SJSA1 (cell line): Measurements from ENCODE around the gene NSL1. TPM values are rescaled to one million over a fixed set of nuclear protein-coding genes. Genes with fewer than 3 reads are reported as not detected.
"Not testable (repeated sequence)": the region's sequence is repeated elsewhere in the genome, so short reads cannot be mapped to it uniquely, and the experiment has no call there.

Source experiments
- DNase-seq, 2 experiments: peaks; one replicate each; pipeline ENCODE4 v3.0.0-alpha.2; 2015 to 2020; ENCODE audit warnings: low spot score in 2 of 2, low read depth in 1 of 2
- H3K27ac ChIP-seq: fragments of 250-450 bp; sonication (Bioruptor Pico); 2 replicates; pipeline ENCODE4 v1.5.1; 2020; ENCODE audit warnings: mild to moderate bottlenecking, moderate library complexity
- H3K27me3 ChIP-seq: fragments of 250-450 bp; sonication (Bioruptor Pico); replicated peaks from 2 replicates; pipeline ENCODE4 v1.5.1; 2020; ENCODE audit warnings: mild to moderate bottlenecking, moderate library complexity
- H3K36me3 ChIP-seq: fragments of 250-450 bp; sonication (Bioruptor Pico); 2 replicates; pipeline ENCODE4 v1.5.1; 2020; ENCODE audit warnings: mild to moderate bottlenecking
- H3K4me1 ChIP-seq: fragments of 250-450 bp; sonication (Bioruptor Pico); replicated peaks from 2 replicates; pipeline ENCODE4 v1.6.1; 2021; ENCODE audit warnings: mild to moderate bottlenecking
- H3K4me3 ChIP-seq: fragments of 250-450 bp; sonication (Bioruptor Pico); 2 replicates; pipeline ENCODE4 v1.5.1; 2020; ENCODE audit warnings: mild to moderate bottlenecking
- H3K9me3 ChIP-seq: fragments of 250-450 bp; sonication (Bioruptor Pico); replicated peaks from 2 replicates; pipeline ENCODE4 v1.5.1; 2020; ENCODE audit warnings: mild to moderate bottlenecking
- total RNA-seq: library from RNA; depleted of rRNA; stranded (reverse); fragments of >200 nt; shearing (Covaris generic); gene quantifications from 2 replicates; pipeline ENCODE4 v1.2.3, GENCODE V29; 2014

NSL1 gene
- total RNA-seq, 1 experiment from 2014 or later = 83.3 TPM

DNA sequence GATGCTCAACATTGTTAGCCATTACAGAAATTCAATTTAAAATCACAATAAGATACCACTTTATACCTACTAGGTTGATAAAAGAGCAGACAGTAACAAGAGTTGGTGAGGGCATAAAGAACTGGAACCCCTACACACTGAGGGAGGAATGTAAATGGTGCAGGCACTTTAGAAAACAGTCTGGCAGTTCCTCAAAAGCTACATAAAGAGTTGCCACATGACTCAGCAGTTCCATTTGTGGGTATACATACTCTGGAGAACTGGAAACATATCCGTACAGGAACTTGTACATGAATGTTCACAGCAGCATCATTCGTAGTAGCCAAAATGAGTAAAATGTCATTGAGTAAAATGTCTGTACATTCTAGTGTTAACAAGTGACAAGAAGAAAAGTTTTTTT, 17.0 kb downstream of the NSL1 start:
- no peak for DNase-seq
- no peak overlapping the region for H3K27ac ChIP-seq
- no peaks in the 10 kb centered on the region for H3K4me1 ChIP-seq
- peaks cover 26% of the 10 kb centered on the region for H3K36me3 ChIP-seq
- no peaks in the 10 kb centered on the region for H3K9me3 ChIP-seq
- H3K4me3 ChIP-seq = no peak overlapping the region
- no peaks in the 10 kb centered on the region for H3K27me3 ChIP-seq

DNA sequence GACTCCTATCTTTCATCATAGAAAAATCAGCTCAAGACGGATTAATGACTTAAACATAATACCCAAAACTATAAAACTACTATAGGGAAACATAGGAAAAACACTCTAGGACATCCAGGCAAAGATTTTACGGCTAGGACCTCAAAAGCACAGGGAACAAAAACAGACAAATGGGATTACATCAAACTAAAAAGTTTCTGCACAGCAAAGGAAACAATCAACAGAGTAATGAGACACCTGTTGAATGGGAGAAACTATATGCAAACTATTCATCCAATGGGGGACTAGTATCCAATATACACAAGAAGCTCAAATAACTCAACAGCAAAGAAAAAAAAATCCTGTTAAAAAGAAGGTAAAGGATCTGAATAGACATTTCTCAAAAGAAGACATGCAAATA, 18.6 kb downstream of the NSL1 start:
- Histone ChIP-seq H3K4me1 (no peaks in the 10 kb centered on the region), H3K9me3 (0 out of 2 replicates have a peak, but pooled peaks cover 2% of the 10 kb centered on the region), H3K27me3 (no peaks in the 10 kb centered on the region), H3K4me3 (no peak overlapping the region), H3K36me3 (peaks cover 38% of the 10 kb centered on the region), H3K27ac (no peak overlapping the region)
- DNase-seq = no peak

DNA sequence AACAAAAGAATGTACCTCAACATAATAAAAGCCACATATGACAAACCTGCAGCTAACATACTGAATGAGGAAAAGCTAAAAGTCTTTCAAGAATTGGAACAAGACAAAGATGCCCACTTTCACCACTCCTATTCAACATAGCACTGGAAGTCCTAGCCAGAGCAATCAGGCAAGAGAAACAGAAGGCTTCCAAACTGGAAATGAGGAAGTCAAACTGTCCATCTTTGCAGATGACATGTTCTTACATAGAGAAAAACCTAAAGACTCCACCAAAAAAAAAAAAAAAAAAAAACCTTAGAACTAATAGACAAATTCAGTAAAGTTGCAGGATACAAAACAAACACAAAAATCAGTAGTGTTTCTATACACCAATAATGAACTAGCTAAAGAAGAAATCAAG, 20.2 kb downstream of the NSL1 start:
- Histone ChIP-seq H3K27me3 (no peaks in the 10 kb centered on the region), H3K9me3 (0 out of 2 replicates have a peak, but pooled peaks cover 2% of the 10 kb centered on the region), H3K27ac (no peak overlapping the region), H3K36me3 (peaks cover 40% of the 10 kb centered on the region), H3K4me3 (no peak overlapping the region), H3K4me1 (no peaks in the 10 kb centered on the region)
- DNase-seq = no peak

DNA sequence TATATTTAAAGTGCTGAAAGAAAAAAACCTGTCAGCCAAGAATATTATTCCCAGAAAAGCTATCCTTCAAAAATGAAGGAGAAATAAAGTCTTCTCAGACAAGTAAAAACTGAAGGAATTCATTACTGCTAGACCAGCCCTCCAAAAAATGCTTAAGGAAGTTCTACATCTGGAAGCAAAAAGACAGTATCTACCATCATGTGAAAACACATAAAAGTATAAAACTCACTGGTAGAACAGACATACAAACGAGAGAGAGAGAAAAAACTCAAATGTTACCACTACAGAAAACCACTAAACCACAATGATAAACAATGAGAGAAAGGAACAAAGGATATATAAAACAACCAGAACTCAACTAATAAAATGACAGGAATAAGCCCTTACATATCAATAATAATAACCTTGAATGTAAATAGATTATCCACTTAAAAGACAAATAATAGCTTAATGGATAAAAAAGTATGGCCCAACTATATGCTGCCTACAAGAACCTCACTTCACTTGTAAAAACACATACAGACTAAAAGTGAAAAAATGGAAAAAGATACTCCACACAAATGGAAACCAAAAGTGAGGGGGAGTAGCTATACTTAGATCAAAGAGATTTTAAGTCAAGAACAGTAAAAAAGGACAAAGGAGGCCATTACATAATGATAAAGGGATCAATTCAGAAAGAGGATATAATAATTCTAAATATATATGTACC, 22.0 kb downstream of the NSL1 start:
- Histone ChIP-seq H3K4me1 (no peaks in the 10 kb centered on the region), H3K36me3 (peaks cover 37% of the 10 kb centered on the region), H3K27me3 (no peaks in the 10 kb centered on the region), H3K9me3 (0 out of 2 replicates have a peak, but pooled peaks cover 2% of the 10 kb centered on the region), H3K4me3 (no peak overlapping the region), H3K27ac (no peak overlapping the region)
- no peak for DNase-seq

DNA sequence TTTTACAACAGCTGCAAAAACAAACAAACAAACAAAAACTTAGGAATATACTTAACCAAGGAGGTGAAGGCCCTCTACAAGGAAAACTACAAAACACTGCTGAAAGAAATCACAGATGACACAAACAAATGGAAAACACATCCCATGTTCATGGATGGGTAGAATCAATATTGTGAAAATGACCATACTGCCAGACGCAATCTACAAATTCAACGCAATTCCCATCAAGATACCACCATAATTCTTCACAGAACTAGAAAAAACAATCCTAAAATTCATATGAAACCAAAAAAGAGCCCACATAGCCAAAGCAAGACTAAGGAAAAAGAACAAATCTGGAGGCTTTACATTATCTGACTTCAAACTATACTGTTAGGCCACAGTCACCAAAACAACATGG, 24.8 kb downstream of the NSL1 start:
- H3K27me3 ChIP-seq, H3K4me3 ChIP-seq, DNase-seq, H3K9me3 ChIP-seq, H3K4me1 ChIP-seq, H3K27ac ChIP-seq: not testable (repeated sequence)
- H3K36me3 ChIP-seq = peaks cover 40% of the 10 kb centered on the region

DNA sequence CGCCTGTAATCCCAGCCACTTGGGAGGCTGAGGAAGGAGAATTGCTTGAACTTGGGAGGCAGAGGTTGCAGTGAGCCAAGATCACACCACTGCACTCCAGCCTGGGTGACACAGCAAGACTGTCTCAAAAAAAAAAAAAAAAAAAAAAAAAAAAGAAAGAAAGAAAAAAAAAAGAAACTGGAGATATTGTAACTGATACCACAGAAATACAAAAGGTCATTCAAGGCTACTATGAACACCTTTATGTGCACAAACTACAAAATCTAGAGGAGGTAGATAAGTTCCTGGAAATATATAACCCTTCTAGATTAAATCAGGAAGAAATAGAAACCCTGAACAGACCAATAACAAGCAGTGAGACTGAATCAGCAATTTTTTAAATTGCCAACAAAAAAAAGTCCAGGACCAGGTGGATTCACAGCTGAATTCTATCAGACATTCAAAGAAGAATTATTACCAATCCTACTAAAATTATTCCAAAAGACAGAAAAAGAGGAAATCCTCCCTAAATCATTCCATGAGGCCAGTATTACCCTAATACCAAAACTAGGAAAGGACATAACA, 26.8 kb downstream of the NSL1 start:
- not testable (repeated sequence) for H3K9me3 ChIP-seq, DNase-seq, H3K27me3 ChIP-seq, H3K4me1 ChIP-seq, H3K27ac ChIP-seq, H3K4me3 ChIP-seq
- H3K36me3 ChIP-seq = peaks cover 29% of the 10 kb centered on the region

DNA sequence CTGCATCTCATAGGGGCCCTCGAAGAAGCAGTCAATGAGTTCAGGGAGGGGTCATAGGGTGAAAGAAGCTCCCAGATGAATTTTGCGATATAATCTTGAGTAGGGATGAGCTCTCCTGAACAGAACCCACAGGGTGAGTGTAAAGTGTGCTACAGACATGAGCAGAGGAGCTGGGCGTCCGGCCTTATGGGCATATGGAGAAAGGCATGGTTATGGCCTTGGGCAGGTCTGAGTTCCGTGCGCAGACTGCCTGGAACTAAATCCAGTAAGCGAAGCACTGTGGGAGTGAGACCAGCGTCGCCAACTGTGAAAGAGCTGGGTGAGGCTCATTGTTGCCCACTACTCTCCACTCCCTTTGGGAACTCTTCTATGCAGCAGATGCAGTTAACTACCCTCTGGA, 28.7 kb downstream of the NSL1 start:
- Histone ChIP-seq H3K27ac (no peak overlapping the region), H3K9me3 (no peaks in the 10 kb centered on the region), H3K4me3 (no peak overlapping the region), H3K27me3 (no peaks in the 10 kb centered on the region), H3K36me3 (peaks cover 14% of the 10 kb centered on the region), H3K4me1 (no peaks in the 10 kb centered on the region)
- no peak for DNase-seq

DNA sequence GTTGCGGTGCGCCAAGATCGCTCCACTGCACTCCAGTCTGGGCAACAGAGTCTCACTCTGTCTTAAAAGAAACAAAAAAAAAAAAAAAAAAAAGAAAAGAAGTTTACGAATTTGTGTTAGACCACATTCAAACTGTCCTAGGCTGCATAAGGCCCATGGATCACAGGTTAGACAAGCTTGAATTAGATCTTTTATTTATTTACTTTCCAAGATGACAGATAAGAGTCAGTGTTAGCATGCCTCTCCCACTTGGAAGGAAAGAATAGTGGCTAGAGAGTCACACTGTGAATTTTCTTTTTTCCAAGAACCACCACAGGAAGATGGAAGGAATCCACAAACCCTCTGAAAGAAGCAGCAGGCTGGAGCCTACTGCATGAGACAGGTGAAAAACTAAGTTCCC, 29.3 kb downstream of the NSL1 start:
- Histone ChIP-seq H3K27me3 (no peaks in the 10 kb centered on the region), H3K4me3 (no peak overlapping the region), H3K27ac (no peak overlapping the region), H3K36me3 (peaks cover 14% of the 10 kb centered on the region), H3K9me3 (no peaks in the 10 kb centered on the region), H3K4me1 (no peaks in the 10 kb centered on the region)
- no peak for DNase-seq

DNA sequence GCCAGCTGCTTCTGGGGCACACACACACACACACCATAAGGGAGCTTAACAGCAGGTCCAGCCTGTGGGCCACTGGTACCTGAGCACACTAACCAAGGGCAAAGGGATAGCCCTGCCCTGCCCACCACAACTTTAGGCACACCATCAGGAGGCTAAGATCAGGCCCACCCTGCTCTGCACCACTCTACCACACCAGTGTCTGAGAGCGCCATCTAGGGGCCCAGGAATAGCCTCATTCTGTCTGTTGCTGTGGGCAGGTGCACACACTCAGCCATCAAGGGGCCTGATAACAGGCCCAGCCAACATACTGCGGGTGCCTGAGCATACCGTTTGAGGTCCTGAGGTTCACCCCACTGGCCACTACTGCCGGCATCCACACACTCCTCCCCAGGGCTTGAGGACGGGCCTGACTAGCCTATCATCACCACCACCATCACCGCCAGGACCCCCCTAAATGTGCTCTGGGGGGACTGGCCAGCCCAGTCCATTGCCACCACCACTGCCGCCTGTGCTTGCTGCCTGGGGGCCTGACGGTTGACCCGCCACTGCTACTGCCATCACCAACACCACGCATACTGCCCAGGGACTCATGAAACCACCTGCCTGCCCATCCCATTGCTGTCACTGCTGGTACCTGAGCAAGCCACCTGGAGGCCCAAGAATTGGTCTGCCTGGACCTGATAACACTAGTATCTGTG, 31.3 kb downstream of the NSL1 start:
- no peak overlapping the region for H3K4me3 ChIP-seq
- no peak overlapping the region for H3K27ac ChIP-seq
- no peaks in the 10 kb centered on the region for H3K9me3 ChIP-seq
- no peaks in the 10 kb centered on the region for H3K27me3 ChIP-seq
- no peaks in the 10 kb centered on the region for H3K4me1 ChIP-seq
- peaks cover 12% of the 10 kb centered on the region for H3K36me3 ChIP-seq
- no peak for DNase-seq

DNA sequence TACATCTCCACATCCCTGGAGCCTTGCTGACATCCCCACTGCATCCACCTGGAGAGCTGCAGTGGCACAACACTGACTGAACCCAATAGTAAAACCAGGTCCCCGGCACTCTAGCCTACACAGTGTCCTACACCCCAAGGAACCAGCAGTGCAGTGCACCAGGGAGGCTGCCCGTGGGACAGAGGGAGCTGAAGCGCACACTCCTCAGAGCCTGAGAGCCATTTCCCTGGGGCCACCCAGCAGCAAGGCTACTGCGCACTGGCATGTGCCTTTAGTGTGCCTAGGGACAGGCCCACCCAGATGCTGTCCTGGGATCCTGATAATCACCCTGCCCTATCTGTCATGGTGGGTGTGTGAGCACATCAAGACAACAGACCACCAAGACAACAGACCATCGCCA, 31.9 kb downstream of the NSL1 start:
- H3K4me1 ChIP-seq = no peaks in the 10 kb centered on the region
- no peak for DNase-seq
- no peak overlapping the region for H3K4me3 ChIP-seq
- no peaks in the 10 kb centered on the region for H3K9me3 ChIP-seq
- no peaks in the 10 kb centered on the region for H3K27me3 ChIP-seq
- H3K36me3 ChIP-seq = peaks cover 12% of the 10 kb centered on the region
- H3K27ac ChIP-seq = no peak overlapping the region

DNA sequence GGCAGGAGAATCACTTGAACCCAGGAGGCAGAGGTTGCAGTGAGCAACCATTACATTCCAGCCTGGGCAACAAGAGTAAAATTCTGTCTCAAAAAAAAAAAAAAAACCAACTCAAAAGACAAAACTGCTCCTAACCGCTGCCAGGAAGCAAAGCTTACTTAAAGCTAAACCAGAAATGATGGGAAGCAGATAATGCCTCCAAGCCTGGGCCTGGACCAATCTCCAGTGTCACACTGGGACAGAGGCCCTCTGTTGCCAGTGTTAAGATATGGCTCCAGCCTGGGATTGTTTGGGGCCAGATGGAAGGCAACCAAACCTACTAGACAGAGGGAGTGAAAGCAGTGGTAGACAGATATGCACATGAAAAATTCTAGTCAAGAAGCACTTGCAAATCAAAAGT, 36.9 kb downstream of the NSL1 start:
- no peak overlapping the region for H3K27ac ChIP-seq
- DNase-seq = no peak
- no peaks in the 10 kb centered on the region for H3K36me3 ChIP-seq
- no peaks in the 10 kb centered on the region for H3K27me3 ChIP-seq
- H3K4me3 ChIP-seq = no peak overlapping the region
- H3K9me3 ChIP-seq = no peaks in the 10 kb centered on the region
- peaks cover 9% of the 10 kb centered on the region for H3K4me1 ChIP-seq

DNA sequence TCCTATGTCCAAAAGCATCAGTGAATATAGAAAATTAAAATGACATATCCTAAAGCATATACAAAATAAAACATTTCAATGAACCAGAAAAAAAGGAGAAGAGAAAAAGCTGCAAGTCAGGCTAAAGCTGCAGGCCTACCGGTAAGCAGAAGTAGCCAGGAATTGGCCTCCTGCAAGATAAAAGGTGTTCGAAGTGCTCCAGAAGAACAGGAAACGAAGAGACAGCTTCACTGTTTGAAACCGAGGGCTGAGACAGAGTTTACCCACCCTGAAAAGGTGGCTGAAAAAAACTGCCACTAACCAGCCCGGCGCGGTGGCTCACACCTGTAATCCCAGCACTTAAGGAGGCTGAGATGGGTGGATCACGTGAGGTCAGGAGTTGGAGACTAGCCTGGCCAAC, 37.4 kb downstream of the NSL1 start:
- Histone ChIP-seq H3K4me1 (peaks cover 9% of the 10 kb centered on the region), H3K27me3 (no peaks in the 10 kb centered on the region), H3K36me3 (no peaks in the 10 kb centered on the region), H3K9me3 (no peaks in the 10 kb centered on the region), H3K27ac (no peak overlapping the region), H3K4me3 (no peak overlapping the region)
- DNase-seq = no peak

DNA sequence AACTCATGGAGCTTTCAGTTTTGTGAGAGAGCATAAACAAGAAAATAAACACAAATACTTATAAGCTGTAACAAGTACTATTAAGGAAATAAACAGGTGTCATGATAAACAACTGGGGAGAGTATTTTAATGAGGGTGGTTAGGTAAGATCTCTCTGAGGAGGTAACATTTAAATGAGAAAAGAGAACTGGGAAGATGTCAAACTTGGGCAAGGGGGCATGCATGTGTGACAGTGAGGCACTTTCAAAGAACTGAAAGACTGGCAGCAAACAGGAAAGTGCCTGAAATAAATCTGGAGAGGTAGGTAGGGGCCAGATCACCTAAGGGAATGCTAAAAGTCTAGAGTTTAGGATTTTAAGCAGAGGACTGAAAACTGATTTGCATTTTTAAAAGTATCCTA, 37.8 kb downstream of the NSL1 start:
- Histone ChIP-seq H3K4me1 (peaks cover 9% of the 10 kb centered on the region), H3K9me3 (no peaks in the 10 kb centered on the region), H3K36me3 (no peaks in the 10 kb centered on the region), H3K4me3 (no peak overlapping the region), H3K27ac (no peak overlapping the region), H3K27me3 (no peaks in the 10 kb centered on the region)
- no peak for DNase-seq

DNA sequence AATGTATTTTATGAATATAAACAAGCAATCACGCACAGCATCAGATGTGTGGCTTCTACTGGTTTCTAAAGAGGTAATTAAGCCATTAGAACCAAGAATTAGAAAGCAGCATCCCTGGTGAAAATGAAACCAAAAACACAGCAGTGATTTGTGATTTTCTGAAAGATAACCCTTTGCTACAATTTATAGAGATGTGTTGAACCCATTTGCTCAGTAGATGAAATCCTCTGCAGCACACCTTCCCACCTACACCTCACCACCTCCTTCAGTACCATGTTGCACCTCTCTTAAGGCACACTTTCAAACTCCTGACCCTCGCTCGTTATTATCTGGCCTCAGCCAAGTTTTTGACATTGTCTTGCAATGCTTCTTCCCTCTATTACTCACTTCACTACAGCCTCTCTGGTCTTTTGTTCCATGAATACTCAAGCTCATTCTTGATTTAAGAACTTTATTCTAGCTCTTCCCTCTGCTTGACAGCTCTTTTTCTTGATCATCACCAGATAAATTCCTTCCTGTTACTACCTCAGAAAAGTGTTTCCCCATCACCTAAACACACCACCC, 38.6 kb downstream of the NSL1 start:
- Histone ChIP-seq H3K4me1 (peaks cover 9% of the 10 kb centered on the region), H3K9me3 (no peaks in the 10 kb centered on the region), H3K4me3 (no peak overlapping the region), H3K27ac (no peak overlapping the region), H3K36me3 (no peaks in the 10 kb centered on the region), H3K27me3 (no peaks in the 10 kb centered on the region)
- no peak for DNase-seq
